HL-60/S4 (cell line): Measurements from ENCODE around the gene PHAF1.

Source experiments
- in situ Hi-C: fragments of 300-500 bp; cut with MboI; formaldehyde crosslinking; loops from 2 replicates; pipeline ENCODE4 v1.14.3; 2022; ENCODE audit warnings: low sequenced_read_pairs

The PHAF1 gene

GRCh38 chr16:67161595-67162058 lies 51.9 kb downstream of the PHAF1 start:
- in situ Hi-C loops: no loop called here

- in situ Hi-C loops: no loop called here
Measured at GRCh38 chr16:67162506-67163163, 52.9 kb downstream of the PHAF1 start.

DNA sequence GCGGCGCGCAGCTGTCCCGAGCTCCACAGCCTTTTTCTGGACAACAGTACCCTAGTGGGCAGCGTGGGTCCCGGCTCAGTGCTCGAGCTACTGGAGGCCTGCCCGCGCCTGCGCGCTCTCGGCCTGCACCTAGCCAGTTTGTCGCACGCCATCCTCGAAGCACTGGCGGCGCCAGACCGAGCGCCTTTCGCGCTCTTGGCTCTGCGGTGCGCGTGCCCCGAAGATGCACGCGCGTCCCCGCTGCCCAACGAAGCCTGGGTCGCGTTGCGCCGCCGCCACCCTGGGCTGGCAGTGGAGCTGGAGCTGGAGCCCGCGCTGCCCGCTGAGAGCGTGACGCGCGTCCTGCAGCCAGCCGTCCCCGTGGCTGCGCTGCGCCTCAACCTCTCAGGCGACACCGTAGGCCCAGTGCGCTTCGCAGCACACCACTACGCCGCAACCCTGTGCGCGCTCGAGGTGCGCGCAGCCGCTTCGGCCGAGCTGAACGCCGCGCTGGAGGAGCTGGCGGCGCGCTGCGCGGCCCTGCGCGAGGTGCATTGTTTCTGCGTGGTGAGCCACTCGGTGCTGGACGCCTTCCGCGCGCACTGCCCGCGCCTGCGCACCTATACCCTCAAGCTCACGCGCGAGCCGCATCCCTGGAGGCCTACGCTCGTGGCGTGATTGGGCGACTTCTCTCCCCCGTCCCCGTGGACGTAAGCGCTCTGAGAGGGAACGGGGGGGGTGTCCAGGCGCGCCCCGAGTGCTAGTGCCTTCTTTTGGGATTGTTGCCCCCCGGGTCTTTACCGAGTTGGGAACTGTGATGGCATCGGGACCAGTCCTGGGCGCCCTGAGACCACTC lies 53.6 kb downstream of the PHAF1 start:
- in situ Hi-C loops: no loop called here

DNA sequence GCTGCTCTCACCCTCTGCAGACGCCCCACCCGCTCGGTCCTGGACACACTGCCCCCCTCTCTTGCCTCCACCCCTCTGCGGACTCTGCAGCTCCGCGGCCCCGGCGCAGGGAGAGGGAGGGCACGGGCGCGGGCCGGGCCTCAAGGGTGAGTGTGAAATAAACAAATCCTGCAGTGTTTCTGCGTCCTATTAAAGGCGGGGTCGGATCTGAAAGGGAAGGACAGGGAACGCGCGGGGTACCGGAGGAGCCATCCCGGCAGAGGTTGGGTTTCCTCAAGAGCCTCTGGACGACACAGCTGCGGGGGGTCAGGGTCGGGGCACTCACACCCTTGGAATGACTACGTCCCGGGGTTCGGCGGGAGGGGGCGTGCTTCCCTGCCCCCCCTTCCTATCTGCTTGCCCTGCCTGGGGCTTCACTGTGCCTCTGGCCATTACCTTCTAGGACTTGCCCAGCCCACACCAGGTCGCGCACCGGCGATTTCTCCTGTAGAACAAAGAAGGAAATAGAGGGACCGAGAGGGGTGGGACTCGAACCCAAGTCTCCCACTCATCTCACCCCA lies 54.3 kb downstream of the PHAF1 start:
- in situ Hi-C loops: no loop called here

GRCh38 chr16:67164599-67165061 lies 54.9 kb downstream of the PHAF1 start, which contains the start of gene HSF4:
Gene HSF4, plus strand, starts transcription at chr16:67164745. Its CDS starts 67 bp downstream, at chr16:67164812.
- in situ Hi-C loops: no loop called here

DNA sequence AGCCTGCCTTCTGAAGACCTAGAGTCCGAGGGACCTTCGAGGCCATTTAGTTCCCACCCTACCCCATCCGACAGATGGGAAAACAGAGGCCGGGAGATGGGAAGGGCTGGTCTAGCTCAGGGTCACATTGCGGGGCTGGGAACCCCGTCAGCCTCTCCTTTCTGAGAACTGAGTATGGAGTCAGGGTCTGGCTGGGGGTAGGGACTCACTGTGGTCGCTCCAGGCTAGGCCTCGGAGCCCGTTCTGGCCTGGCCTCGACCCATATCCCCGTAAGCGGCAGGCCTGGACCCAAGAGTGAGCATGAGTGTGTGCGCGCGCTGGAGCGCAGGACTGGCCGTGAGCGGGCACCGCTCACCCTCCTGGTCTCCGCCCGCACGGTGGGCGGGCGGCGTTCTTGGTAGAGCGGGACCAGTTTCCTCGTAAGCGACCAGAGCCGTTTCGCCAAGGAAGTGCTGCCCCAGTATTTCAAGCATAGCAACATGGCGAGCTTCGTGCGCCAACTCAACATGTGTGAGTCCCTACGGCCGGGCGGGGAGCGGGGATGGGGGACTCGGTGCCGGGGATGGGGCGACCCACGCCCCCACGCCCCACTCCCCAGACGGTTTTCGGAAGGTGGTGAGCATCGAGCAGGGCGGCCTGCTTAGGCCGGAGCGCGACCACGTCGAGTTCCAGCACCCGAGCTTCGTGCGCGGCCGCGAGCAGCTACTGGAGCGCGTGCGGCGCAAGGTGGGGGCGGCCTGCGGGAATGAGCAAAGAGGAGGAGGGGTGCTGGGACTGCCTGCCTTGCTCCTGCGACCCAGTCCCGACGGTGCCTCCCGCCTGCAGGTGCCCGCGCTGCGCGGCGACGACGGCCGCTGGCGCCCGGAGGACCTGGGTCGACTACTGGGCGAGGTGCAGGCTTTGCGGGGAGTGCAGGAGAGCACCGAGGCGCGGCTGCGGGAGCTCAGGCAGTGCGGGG lies 55.7 kb downstream of the PHAF1 start:
- in situ Hi-C loops: no loop called here

DNA sequence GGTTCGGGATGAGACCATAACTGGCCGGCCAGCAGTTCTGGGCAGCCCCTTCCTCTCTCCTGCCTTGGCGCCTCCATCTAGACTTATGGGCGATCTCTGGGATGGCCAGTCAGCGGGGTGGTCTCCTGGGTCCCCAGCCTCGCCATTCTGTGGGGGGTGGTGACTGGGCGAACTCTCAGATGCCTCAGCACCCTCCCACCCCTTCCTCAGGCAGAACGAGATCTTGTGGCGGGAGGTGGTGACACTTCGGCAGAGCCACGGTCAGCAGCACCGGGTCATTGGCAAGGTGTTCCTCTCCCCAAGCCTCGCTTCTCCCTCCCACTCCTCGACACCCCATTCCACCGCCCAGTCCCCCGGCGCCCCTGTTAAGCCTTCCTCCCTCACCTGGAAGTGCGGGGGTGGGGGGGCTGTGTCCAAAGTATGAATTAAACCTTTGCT lies 56.4 kb downstream of the PHAF1 start:
- in situ Hi-C loops: no loop called here

- in situ Hi-C loops: no loop called here
Measured at GRCh38 chr16:67166598-67167168, 56.9 kb downstream of the PHAF1 start.

DNA sequence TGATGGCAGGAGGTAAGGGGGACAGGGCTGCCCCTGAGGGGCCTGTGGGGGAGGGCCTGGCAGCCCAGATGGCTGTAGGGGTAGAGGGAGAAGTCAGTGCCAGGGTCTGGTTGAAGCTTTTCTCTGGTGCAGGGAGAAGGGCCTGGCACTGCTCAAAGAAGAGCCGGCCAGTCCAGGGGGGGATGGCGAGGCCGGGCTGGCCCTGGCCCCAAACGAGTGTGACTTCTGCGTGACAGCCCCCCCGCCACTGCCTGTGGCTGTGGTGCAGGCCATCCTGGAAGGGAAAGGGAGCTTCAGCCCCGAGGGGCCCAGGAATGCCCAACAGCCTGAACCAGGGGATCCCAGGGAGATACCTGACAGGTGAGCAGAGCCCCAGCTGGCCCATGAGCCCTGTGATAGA lies 57.8 kb downstream of the PHAF1 start:
- in situ Hi-C loops: no loop called here

GRCh38 chr16:67169011-67169451 lies 59.3 kb downstream of the PHAF1 start:
- in situ Hi-C loops: no loop called here

DNA sequence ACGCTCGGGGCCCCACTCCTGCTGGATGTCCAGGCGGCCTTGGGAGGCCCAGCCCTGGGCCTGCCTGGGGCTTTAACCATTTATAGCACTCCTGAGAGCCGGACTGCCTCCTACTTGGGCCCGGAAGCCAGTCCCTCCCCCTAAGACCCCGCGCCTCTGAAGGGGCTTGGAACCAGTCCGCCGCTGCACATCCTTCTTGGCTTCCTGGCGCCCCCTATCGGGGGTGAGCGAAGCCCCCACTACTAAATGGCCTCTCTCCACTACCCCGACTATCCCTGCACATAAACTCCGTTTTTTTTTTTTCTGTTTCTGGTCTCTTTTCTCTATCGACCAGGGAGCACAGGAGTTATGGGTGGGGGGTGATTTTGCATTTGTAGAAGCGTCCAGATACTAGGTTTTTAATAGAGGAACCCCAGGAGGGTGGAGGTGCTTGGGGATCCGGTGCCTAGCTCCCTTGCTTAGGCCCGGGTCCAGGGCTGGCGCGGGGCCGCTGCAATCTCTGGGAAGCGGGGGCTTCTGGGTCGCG lies 60.0 kb downstream of the PHAF1 start:
- in situ Hi-C loops: no loop called here

DNA sequence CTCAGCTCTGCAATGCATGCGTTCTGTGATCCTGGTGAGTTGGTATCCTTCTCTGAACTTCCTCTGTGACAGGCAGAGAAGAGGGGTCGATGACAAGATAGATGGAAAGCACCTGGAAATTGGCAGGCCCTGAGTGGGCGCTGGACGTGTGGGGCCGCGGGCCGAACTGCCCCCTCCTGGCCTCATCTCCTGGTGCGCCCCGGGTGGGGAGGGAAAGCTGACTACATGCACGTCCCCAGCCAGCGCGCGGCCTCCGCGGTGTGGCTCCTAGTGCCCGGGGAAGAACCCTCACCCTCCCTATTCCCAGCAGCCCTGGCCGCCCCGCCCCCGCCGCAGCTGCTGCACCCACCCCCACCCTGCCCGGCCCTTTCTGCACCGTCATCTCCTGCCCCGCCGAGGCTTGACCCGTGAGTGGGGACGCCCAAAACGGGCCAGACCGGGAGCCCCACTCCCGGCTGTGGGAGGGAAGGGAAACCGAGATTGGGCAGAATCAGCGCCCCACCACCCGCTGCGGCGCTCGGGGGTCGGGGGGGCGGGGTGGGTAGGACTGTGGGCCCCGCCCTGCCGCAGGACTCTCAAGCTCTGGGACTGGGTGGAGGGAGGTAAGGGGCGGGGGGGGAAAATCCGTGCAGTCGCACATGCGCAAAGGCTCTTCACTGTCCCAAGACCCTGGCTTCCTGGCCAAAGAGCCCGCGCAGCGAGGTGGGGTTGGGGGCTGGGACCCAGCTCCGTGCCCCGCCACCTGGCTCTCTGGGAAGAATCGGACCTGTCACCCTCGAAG lies 60.6 kb downstream of the PHAF1 start, which contains the start of gene NOL3:
NOL3 (plus strand) TSS at position 371 of the 781 bp plus-strand sequence.
- in situ Hi-C loops: no loop called here

GRCh38 chr16:67170949-67171649 lies 61.4 kb downstream of the PHAF1 start:
- in situ Hi-C loops: no loop called here

DNA sequence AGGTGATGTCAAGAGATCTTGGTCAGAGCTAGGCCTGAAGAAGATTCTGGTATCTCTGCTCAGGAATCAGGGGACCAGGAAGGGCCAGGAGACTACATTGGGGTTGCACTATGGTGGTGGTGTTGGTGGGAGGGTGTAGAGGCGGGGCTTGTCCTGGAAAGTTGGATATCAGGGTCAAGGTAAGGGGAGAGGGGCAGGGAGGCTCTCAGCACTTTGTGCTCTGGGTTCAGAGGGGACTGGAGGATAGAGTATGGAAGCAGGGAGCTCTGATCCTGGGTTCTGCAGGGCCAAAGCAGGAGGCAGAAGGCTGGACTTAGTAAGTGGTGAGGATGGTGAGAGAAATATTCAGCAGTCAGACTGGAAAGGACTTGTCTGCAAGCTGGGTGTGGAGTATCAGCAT lies 63.6 kb downstream of the PHAF1 start:
- in situ Hi-C loops: no loop called here

DNA sequence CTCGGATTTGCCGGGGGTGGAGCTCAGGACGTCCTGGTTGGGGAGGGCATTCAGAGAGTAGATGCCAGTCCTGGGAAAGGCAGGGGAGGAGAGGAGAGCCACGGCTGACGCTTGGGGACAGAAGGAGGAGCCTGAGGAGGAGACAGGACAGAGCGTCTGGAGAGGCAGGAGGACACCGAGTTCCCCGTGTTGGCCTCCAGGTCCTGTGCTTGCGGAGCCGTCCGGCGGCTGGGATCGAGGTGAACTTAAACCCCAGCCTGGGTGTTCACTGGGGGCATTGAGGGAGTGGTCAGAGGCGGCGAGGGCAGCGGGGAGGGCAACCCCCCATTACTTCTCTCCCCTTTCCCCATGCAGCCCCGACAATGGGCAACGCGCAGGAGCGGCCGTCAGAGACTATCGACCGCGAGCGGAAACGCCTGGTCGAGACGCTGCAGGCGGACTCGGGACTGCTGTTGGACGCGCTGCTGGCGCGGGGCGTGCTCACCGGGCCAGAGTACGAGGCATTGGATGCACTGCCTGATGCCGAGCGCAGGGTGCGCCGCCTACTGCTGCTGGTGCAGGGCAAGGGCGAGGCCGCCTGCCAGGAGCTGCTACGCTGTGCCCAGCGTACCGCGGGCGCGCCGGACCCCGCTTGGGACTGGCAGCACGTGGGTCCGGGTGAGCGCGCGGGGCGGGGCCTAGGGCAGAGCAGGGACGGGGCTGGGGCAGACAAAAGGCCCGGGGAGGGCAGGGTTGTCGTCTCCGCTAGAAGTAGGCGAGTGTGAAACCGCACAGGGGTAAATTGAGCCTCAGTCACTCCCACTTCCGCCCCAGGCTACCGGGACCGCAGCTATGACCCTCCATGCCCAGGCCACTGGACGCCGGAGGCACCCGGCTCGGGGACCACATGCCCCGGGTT lies 64.3 kb downstream of the PHAF1 start:
- in situ Hi-C loops: no loop called here

DNA sequence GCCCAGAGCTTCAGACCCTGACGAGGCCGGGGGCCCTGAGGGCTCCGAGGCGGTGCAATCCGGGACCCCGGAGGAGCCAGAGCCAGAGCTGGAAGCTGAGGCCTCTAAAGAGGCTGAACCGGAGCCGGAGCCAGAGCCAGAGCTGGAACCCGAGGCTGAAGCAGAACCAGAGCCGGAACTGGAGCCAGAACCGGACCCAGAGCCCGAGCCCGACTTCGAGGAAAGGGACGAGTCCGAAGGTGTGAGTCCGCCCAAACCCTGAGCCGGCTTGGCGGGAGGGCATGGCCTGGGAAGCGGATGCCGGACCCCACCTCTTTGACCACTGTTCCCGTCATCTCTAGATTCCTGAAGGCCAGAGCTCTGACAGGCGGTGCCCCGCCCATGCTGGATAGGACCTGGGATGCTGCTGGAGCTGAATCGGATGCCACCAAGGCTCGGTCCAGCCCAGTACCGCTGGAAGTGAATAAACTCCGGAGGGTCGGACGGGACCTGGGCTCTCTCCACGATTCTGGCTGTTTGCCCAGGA lies 65.0 kb downstream of the PHAF1 start:
- in situ Hi-C loops: no loop called here

GRCh38 chr16:67176662-67177061 lies 66.9 kb downstream of the PHAF1 start:
- in situ Hi-C loops: no loop called here
